HCT116 (cell line): Measurements from ENCODE around the gene GRIK1. TPM values are rescaled to one million over a fixed set of nuclear protein-coding genes. Genes with fewer than 3 reads are reported as not detected.

Experiments
- ATAC-seq: fragments of 200-7000 bp; cut with Tn5 transposase; 2 replicates; pipeline ENCODE4 v1.9.1; 2020; ENCODE audit warnings: mild to moderate bottlenecking, moderate library complexity
- BruUV-seq: library from RNA; stranded (reverse); fragments of 400-500 nt; replicated peaks from 2 replicates; lab custom pipeline; 2021; lab: Mats Ljungman, UMichigan
- CTCF ChIA-PET: fragments of 300-600 bp; sonication (Branson Sonifier 250); formaldehyde crosslinking; loops from one replicate; lab custom pipeline; 2021; ENCODE audit warnings: antibody characterized with exemption; lab: Charles Lee
- POLR2A ChIA-PET: fragments of 300-600, 350-600 bp; sonication (Branson Sonifier 250); formaldehyde crosslinking; loops from one replicate; lab custom pipeline; 2021; ENCODE audit warnings: antibody characterized with exemption; lab: Charles Lee
- RAD21 ChIA-PET, 2 experiments: fragments of 300-600 bp; sonication (Branson Sonifier 250); formaldehyde crosslinking; loops; one replicate each; lab custom pipeline; 2023; ENCODE audit warnings: low total read pairs in 2 of 2; ENCODE audit not compliant: uncharacterized antibody in 2 of 2, unreplicated experiment in 2 of 2, low non-redundant PET in 1 of 2; lab: Charles Lee
- DNase-seq: peaks from one replicate; pipeline ENCODE4 v3.0.0-alpha.2; 2010; ENCODE audit warnings: low read depth, low spot score
- H2AFZ ChIP-seq: fragments of 200-600 bp; shearing (Covaris generic), sonication (generic); 2 replicates; pipeline ENCODE4 v1.6.1; 2017; ENCODE audit warnings: low read depth, mixed run types, mixed read lengths, antibody characterized with exemption, low read length; ENCODE audit not compliant: poor library complexity, severe bottlenecking
- H3K27ac ChIP-seq: 2 replicates; pipeline ENCODE4 v1.5.1; 2012; ENCODE audit warnings: low read depth, low read length
- H3K27me3 ChIP-seq: fragments of 200-600 bp; sonication (generic); 2 replicates; pipeline ENCODE4 v1.6.1; 2016; ENCODE audit warnings: mixed run types, low read length, mixed read lengths; ENCODE audit not compliant: insufficient read depth
- H3K36me3 ChIP-seq, 2 experiments: fragments of 200-500 bp in 1 of 2; fragments of 200-600 bp in 1 of 2; sonication (Bioruptor generic) in 1 of 2; sonication (generic) in 1 of 2; 2 replicates each; pipeline versions ENCODE4 v1.5.1 to v1.6.1; 2014 to 2016; ENCODE audit warnings: low read length in 2 of 2, inconsistent platforms in 1 of 2, mixed read lengths in 1 of 2, mixed run types in 1 of 2; ENCODE audit not compliant: insufficient read depth in 2 of 2, control insufficient read depth in 1 of 2
- H3K4me1 ChIP-seq, 2 experiments: fragments of 200-600 bp in 1 of 2; sonication (generic) in 1 of 2; 2 replicates each; pipeline versions ENCODE4 v1.5.1 to v1.6.1; 2012 to 2017; ENCODE audit warnings: low read length in 2 of 2, inconsistent platforms in 1 of 2, mild to moderate bottlenecking in 1 of 2, mixed read lengths in 1 of 2, mixed run types in 1 of 2, moderate library complexity in 1 of 2; ENCODE audit not compliant: insufficient read depth in 2 of 2, control insufficient read depth in 1 of 2
- H3K4me2 ChIP-seq: fragments of 200-600 bp; sonication (generic); 2 replicates; pipeline ENCODE4 v1.6.1; 2017; ENCODE audit warnings: mixed run types, low read length, mixed read lengths
- H3K4me3 ChIP-seq, 2 experiments: fragments of 200-600 bp in 1 of 2; sonication (generic) in 1 of 2; replicated peaks in 1 of 2; 2 replicates each; pipeline ENCODE4 v1.5.1; 2011 to 2016; ENCODE audit warnings: low read length in 2 of 2, control low read depth in 1 of 2, low read depth in 1 of 2, mild to moderate bottlenecking in 1 of 2, mixed read lengths in 1 of 2, mixed run types in 1 of 2
- H3K79me2 ChIP-seq: fragments of 200-600 bp; sonication (generic); 2 replicates; pipeline ENCODE4 v1.6.1; 2017; ENCODE audit warnings: mild to moderate bottlenecking, mixed run types, low read length, moderate library complexity, mixed read lengths; ENCODE audit not compliant: insufficient read depth
- H3K9ac ChIP-seq: fragments of 200-600 bp; sonication (generic); 2 replicates; pipeline ENCODE4 v1.6.1; 2016; ENCODE audit warnings: low read length, mixed read lengths
- H3K9me2 ChIP-seq: fragments of 200-600 bp; sonication (generic), shearing (Covaris generic); 2 replicates; pipeline ENCODE4 v1.6.1; 2017; ENCODE audit warnings: mixed run types, mild to moderate bottlenecking, moderate library complexity; ENCODE audit not compliant: insufficient read depth
- H3K9me3 ChIP-seq, 2 experiments: fragments of 200-500 bp in 1 of 2; fragments of 200-600 bp in 1 of 2; sonication (Bioruptor generic) in 1 of 2; sonication (generic) in 1 of 2; 2 replicates each; pipeline ENCODE4 v1.6.1; 2014 to 2017; ENCODE audit warnings: low read length in 2 of 2, mixed read lengths in 2 of 2, inconsistent platforms in 1 of 2, low read depth in 1 of 2, mild to moderate bottlenecking in 1 of 2, mixed run types in 1 of 2, moderate library complexity in 1 of 2; ENCODE audit not compliant: control insufficient read depth in 1 of 2, insufficient read depth in 1 of 2
- H4K20me1 ChIP-seq: fragments of 200-600 bp; sonication (generic), shearing (Covaris generic); 2 replicates; pipeline ENCODE4 v1.6.1; 2017; ENCODE audit warnings: mixed run types, mild to moderate bottlenecking, moderate library complexity; ENCODE audit not compliant: insufficient read depth
- CBX3 ChIP-seq: IDR thresholded peaks from 2 replicates; pipeline ENCODE4 v1.6.1; 2012; ENCODE audit warnings: low read depth
- ELF1 ChIP-seq: IDR thresholded peaks from 2 replicates; pipeline ENCODE4 v1.6.1; 2012; ENCODE audit warnings: low read depth, borderline replicate concordance
- EZH2 ChIP-seq: fragments of 200-600 bp; sonication (generic); IDR thresholded peaks from 2 replicates; pipeline ENCODE4 v1.6.1; 2017; ENCODE audit warnings: antibody characterized with exemption, mixed run types
- EZH2phosphoT487 ChIP-seq: fragments of 200-600 bp; IDR thresholded peaks from 2 replicates; pipeline ENCODE4 v1.6.1; 2018; ENCODE audit warnings: antibody characterized with exemption, borderline replicate concordance
- JUND ChIP-seq: IDR thresholded peaks from 2 replicates; pipeline ENCODE4 v1.6.1; 2012
- POLR2A ChIP-seq: IDR thresholded peaks from 2 replicates; pipeline ENCODE4 v1.7.0; 2011; ENCODE audit warnings: borderline replicate concordance; ENCODE audit not compliant: insufficient read depth, insufficient read length; ENCODE audit errors: extremely low read depth
- POLR2AphosphoS5 ChIP-seq: IDR thresholded peaks from 2 replicates; pipeline ENCODE4 v1.6.1; 2011; ENCODE audit warnings: mild to moderate bottlenecking, low read depth, low read length, moderate library complexity
- RAD21 ChIP-seq: IDR thresholded peaks from 2 replicates; pipeline ENCODE4 v1.6.1; 2012; ENCODE audit warnings: low read depth, mild to moderate bottlenecking
- SIN3A ChIP-seq: IDR thresholded peaks from 2 replicates; pipeline ENCODE4 v1.6.1; 2012; ENCODE audit warnings: low read depth
- SP1 ChIP-seq: IDR thresholded peaks from 2 replicates; pipeline ENCODE4 v1.6.1; 2012; ENCODE audit warnings: low read depth
- YY1 ChIP-seq: IDR thresholded peaks from 2 replicates; pipeline ENCODE4 v1.6.1; 2011; ENCODE audit warnings: low read length, low read depth, moderate library complexity, mild to moderate bottlenecking; ENCODE audit not compliant: insufficient replicate concordance; ENCODE audit errors: extremely low read depth
- ZNF274 ChIP-seq: fragments of 200-500 bp; sonication (Bioruptor generic); IDR thresholded peaks from 2 replicates; pipeline ENCODE4 v1.6.1; 2014; ENCODE audit warnings: mild to moderate bottlenecking, low read depth, low read length, inconsistent platforms
- intact Hi-C: fragments of 100-400 bp; cut with micrococcal nuclease; formaldehyde crosslinking; loops from 2 replicates; pipeline ENCODE4 v1.10.0; 2022
- total RNA-seq: library from RNA; stranded (reverse); gene quantifications from one replicate; pipeline ENCODE4 v1.2.1, GENCODE V29; 2021; ENCODE audit not compliant: unreplicated experiment
- TF ChIP-seq, protein P1 (sequence below): IDR thresholded peaks from 2 replicates; pipeline ENCODE4 v1.6.1; 2012
- TF ChIP-seq, protein P2 (sequence below), 3 experiments: fragments of 200-600 bp in 1 of 3; sonication (generic) in 1 of 3; IDR thresholded peaks in 2 of 3; conservative IDR thresholded peaks in 1 of 3; 2 replicates each; pipeline ENCODE4 v1.5.1; 2012 to 2017; ENCODE audit warnings: low read depth in 2 of 3, low read length in 2 of 3, antibody characterized with exemption in 1 of 3, borderline replicate concordance in 1 of 3, control low read depth in 1 of 3, mild to moderate bottlenecking in 1 of 3, mixed read lengths in 1 of 3, mixed run types in 1 of 3, moderate library complexity in 1 of 3; ENCODE audit not compliant: insufficient read depth in 1 of 3
- TF ChIP-seq, protein P3 (sequence below): IDR thresholded peaks from 2 replicates; pipeline ENCODE4 v1.6.1; 2011; ENCODE audit warnings: mild to moderate bottlenecking, low read length, moderate library complexity; ENCODE audit not compliant: insufficient replicate concordance; ENCODE audit errors: extremely low read depth

Gene GRIK1
- total RNA-seq, 1 experiment from 2014 or later = not detected

DNA sequence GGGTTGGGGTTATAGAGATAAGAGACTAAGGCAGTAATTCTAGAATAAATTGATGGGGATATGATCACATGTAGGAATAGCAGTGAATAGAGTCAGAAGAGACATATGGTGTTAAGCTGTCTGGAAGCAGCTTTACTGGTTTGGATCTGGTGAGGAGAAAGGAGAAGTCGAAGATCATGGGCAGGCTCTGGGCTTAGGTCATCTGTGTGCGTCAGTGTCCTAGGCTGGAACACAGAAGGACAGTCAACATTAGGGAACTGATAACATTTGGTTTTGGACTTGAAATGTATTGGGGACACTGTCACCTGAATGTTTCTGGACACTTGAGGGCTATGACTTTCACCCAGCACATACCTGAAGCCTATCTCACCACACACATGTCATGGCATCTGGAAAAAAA is 13.9 kb upstream of the GRIK1 start:
- H3K36me3 ChIP-seq = no peaks in the 10 kb centered on the region
- CTCF ChIA-PET = no interaction called here
- H3K4me1 ChIP-seq = no peaks in the 10 kb centered on the region

DNA sequence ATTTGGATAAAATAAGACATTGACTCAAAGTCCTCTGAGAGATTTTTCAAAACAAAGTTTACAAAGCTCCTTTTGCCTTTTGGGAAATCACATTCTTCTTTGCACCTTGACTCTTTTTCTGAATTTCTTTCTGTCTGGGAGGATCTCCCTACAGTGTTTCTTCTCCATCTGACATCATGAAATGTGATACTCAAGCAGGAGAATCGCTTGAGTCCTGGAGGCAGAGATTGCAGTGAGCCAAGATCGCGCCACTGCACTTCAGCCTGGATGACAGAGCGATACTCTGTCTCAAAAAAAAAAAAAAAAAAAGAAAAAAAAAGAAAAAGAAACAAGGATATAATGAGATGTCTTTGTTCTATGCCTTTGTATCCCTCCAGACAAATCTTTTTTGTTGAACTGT is 13.3 kb upstream of the GRIK1 start:
- DNase-seq = no peak
- H3K36me3 ChIP-seq = no peaks in the 10 kb centered on the region
- no peak overlapping the region for H2AFZ ChIP-seq
- no peak for ATAC-seq
- intact Hi-C loops = no loop called here
- peaks cover 20 to 27% of the 10 kb centered on the region in 2 experiments for H3K9me3 ChIP-seq
- no peaks in the 10 kb centered on the region for H3K27me3 ChIP-seq
- H4K20me1 ChIP-seq = no peaks in the 10 kb centered on the region
- no peak overlapping the region for H3K4me2 ChIP-seq
- CTCF ChIA-PET = no interaction called here
- no peaks in the 10 kb centered on the region for H3K9me2 ChIP-seq
- H3K4me1 ChIP-seq = no peaks in the 10 kb centered on the region
- no peak overlapping the region for H3K27ac ChIP-seq
- H3K79me2 ChIP-seq = no peaks in the 10 kb centered on the region
- no TSS peak for BruUV-seq
- no peak overlapping the region for H3K4me3 ChIP-seq
- POLR2A ChIA-PET = no interaction called here
- H3K9ac ChIP-seq = no peak overlapping the region
- RAD21 ChIA-PET = no interaction called here
- no peak for TF ChIP-seq SP1
- TF ChIP-seq CBX3 = no peak
- TF ChIP-seq RAD21 = no peak
- no peak for TF ChIP-seq SIN3A
- TF ChIP-seq ELF1 = no peak
- TF ChIP-seq JUND = no peak
- TF ChIP-seq ZNF274 = no peak
- TF ChIP-seq YY1 = no peak
- TF ChIP-seq POLR2A = no peak
- TF ChIP-seq, protein P1, sequence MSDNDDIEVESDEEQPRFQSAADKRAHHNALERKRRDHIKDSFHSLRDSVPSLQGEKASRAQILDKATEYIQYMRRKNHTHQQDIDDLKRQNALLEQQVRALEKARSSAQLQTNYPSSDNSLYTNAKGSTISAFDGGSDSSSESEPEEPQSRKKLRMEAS = no peak
- TF ChIP-seq POLR2AphosphoS5 = no peak
- TF ChIP-seq EZH2phosphoT487 = no peak
- TF ChIP-seq, protein P2, sequence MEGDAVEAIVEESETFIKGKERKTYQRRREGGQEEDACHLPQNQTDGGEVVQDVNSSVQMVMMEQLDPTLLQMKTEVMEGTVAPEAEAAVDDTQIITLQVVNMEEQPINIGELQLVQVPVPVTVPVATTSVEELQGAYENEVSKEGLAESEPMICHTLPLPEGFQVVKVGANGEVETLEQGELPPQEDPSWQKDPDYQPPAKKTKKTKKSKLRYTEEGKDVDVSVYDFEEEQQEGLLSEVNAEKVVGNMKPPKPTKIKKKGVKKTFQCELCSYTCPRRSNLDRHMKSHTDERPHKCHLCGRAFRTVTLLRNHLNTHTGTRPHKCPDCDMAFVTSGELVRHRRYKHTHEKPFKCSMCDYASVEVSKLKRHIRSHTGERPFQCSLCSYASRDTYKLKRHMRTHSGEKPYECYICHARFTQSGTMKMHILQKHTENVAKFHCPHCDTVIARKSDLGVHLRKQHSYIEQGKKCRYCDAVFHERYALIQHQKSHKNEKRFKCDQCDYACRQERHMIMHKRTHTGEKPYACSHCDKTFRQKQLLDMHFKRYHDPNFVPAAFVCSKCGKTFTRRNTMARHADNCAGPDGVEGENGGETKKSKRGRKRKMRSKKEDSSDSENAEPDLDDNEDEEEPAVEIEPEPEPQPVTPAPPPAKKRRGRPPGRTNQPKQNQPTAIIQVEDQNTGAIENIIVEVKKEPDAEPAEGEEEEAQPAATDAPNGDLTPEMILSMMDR (IDR thresholded peaks at IDR 0.05 in 2 of 3, conservative IDR thresholded peaks at IDR 0.05 in 1 of 3; ENCODE audit: borderline replicate concordance in 1 of 3, insufficient read depth in 1 of 3, low read depth in 2 of 3, low read length in 2 of 3) = no peak

More for the DNA sequence above, 13.9 kb upstream of the GRIK1 start:
- no peak for DNase-seq
- ChIA-PET RAD21 (no interaction called here), POLR2A (no interaction called here)
- no peaks in the 10 kb centered on the region for H3K9me2 ChIP-seq
- H3K27ac ChIP-seq = no peak overlapping the region
- H2AFZ ChIP-seq = no peak overlapping the region
- no peak overlapping the region for H3K4me3 ChIP-seq
- intact Hi-C loops = no loop called here
- H3K27me3 ChIP-seq = no peaks in the 10 kb centered on the region
- BruUV-seq = no TSS peak
- TF ChIP-seq EZH2 = no peak
- TF ChIP-seq, protein P3, sequence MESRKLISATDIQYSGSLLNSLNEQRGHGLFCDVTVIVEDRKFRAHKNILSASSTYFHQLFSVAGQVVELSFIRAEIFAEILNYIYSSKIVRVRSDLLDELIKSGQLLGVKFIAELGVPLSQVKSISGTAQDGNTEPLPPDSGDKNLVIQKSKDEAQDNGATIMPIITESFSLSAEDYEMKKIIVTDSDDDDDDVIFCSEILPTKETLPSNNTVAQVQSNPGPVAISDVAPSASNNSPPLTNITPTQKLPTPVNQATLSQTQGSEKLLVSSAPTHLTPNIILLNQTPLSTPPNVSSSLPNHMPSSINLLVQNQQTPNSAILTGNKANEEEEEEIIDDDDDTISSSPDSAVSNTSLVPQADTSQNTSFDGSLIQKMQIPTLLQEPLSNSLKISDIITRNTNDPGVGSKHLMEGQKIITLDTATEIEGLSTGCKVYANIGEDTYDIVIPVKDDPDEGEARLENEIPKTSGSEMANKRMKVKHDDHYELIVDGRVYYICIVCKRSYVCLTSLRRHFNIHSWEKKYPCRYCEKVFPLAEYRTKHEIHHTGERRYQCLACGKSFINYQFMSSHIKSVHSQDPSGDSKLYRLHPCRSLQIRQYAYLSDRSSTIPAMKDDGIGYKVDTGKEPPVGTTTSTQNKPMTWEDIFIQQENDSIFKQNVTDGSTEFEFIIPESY = no peak
- no peak for TF ChIP-seq YY1
- H3K9ac ChIP-seq = no peak overlapping the region
- peaks cover 26 to 27% of the 10 kb centered on the region in 2 experiments for H3K9me3 ChIP-seq
- no peak for ATAC-seq
- H3K79me2 ChIP-seq = no peaks in the 10 kb centered on the region
- no peak overlapping the region for H3K4me2 ChIP-seq
- no peaks in the 10 kb centered on the region for H4K20me1 ChIP-seq
